HEK293 (cell line): ENCODE measurements around the gene VMO1.

Experiments
- CTCF ChIA-PET: fragments of 350-600 bp; formaldehyde crosslinking; extraction: SDS; loops from one replicate; lab custom pipeline; 2021; ENCODE audit warnings: antibody characterized with exemption; lab: Yijun Ruan, JAX
- POLR2A ChIA-PET: fragments of 300-600 bp; formaldehyde crosslinking; extraction: SDS; loops from one replicate; lab custom pipeline; 2020; ENCODE audit warnings: antibody characterized with exemption, inconsistent platforms; lab: Yijun Ruan, JAX
- H3K27ac ChIP-seq: fragments of 200-500 bp; sonication (Bioruptor generic); 2 replicates; pipeline ENCODE4 v1.5.1; 2014; ENCODE audit warnings: low read depth, low read length, control low read depth, inconsistent platforms; ENCODE audit errors: extremely low read depth
- H3K36me3 ChIP-seq, 2 experiments: fragments of 200-500 bp in 1 of 2; sonication (Bioruptor generic) in 1 of 2; 1 replicate in 1 of 2; 2 replicates in 1 of 2; pipeline ENCODE4 v1.5.1; 2014 to 2017; ENCODE audit warnings: inconsistent platforms in 2 of 2, low read length in 2 of 2; ENCODE audit not compliant: control insufficient read depth in 2 of 2, insufficient read depth in 1 of 2
- H3K4me1 ChIP-seq: fragments of 200-500 bp; sonication (Bioruptor generic); 2 replicates; pipeline ENCODE4 v1.5.1; 2014; ENCODE audit warnings: mild to moderate bottlenecking, low read length, inconsistent platforms; ENCODE audit not compliant: control insufficient read depth, insufficient read depth
- H3K4me3 ChIP-seq: 2 replicates; pipeline ENCODE4 v1.5.1; 2011; ENCODE audit warnings: low read depth, mild to moderate bottlenecking, control low read depth, low read length, moderate library complexity
- H3K9me3 ChIP-seq: fragments of 200-500 bp; sonication (Bioruptor generic); 2 replicates; pipeline ENCODE4 v1.5.1; 2014; ENCODE audit warnings: low read depth, low read length, inconsistent platforms; ENCODE audit not compliant: control insufficient read depth, insufficient read depth
- BCL11B ChIP-seq: fragments of 450-650 bp; formaldehyde crosslinking; IDR thresholded peaks from 2 replicates; pipeline ENCODE4 v1.5.1; 2016; ENCODE audit warnings: low read depth, missing biosample characterization, missing genetic modification characterization
- FEZF1 ChIP-seq: fragments of 450-650 bp; formaldehyde crosslinking; IDR thresholded peaks from 2 replicates; pipeline ENCODE4 v1.5.1; 2016; ENCODE audit warnings: missing biosample characterization, missing genetic modification characterization
- GLIS1 ChIP-seq: fragments of 450-650 bp; formaldehyde crosslinking; IDR thresholded peaks from 2 replicates; pipeline ENCODE4 v1.5.1; 2016; ENCODE audit warnings: missing biosample characterization, missing genetic modification characterization
- GLIS2 ChIP-seq: fragments of 450-650 bp; formaldehyde crosslinking; IDR thresholded peaks from 2 replicates; pipeline ENCODE4 v1.5.1; 2016; ENCODE audit warnings: missing biosample characterization, missing genetic modification characterization
- KLF9 ChIP-seq: fragments of 450-650 bp; formaldehyde crosslinking; IDR thresholded peaks from 2 replicates; pipeline ENCODE4 v1.5.1; 2016; ENCODE audit warnings: missing biosample characterization, missing genetic modification characterization, low read depth
- REPIN1 ChIP-seq: fragments of 450-650 bp; formaldehyde crosslinking; IDR thresholded peaks from 2 replicates; pipeline ENCODE4 v1.5.1; 2017; ENCODE audit warnings: missing biosample characterization, missing genetic modification characterization, low read depth
- SP2 ChIP-seq: fragments of 450-650 bp; formaldehyde crosslinking; IDR thresholded peaks from 2 replicates; pipeline ENCODE4 v1.5.1; 2016; ENCODE audit warnings: missing biosample characterization, missing genetic modification characterization
- YY2 ChIP-seq: fragments of 450-650 bp; formaldehyde crosslinking; IDR thresholded peaks from 2 replicates; pipeline ENCODE4 v1.5.1; 2016; ENCODE audit warnings: missing biosample characterization, missing genetic modification characterization
- ZBTB20 ChIP-seq: fragments of 450-650 bp; formaldehyde crosslinking; IDR thresholded peaks from 2 replicates; pipeline ENCODE4 v1.5.1; 2016; ENCODE audit warnings: missing biosample characterization, missing genetic modification characterization
- ZNF140 ChIP-seq: fragments of 450-650 bp; formaldehyde crosslinking; IDR thresholded peaks from 2 replicates; pipeline ENCODE4 v1.5.1; 2016; ENCODE audit warnings: missing biosample characterization, missing genetic modification characterization
- ZNF175 ChIP-seq: fragments of 450-650 bp; formaldehyde crosslinking; IDR thresholded peaks from 2 replicates; pipeline ENCODE4 v1.5.1; 2016; ENCODE audit warnings: missing biosample characterization, missing genetic modification characterization
- ZNF18 ChIP-seq: fragments of 450-650 bp; formaldehyde crosslinking; IDR thresholded peaks from 2 replicates; pipeline ENCODE4 v1.5.1; 2016; ENCODE audit warnings: missing biosample characterization, missing genetic modification characterization
- ZNF248 ChIP-seq: fragments of 450-650 bp; formaldehyde crosslinking; IDR thresholded peaks from 2 replicates; pipeline ENCODE4 v1.5.1; 2017; ENCODE audit warnings: missing biosample characterization, missing genetic modification characterization
- ZNF350 ChIP-seq: fragments of 450-650 bp; formaldehyde crosslinking; IDR thresholded peaks from 2 replicates; pipeline ENCODE4 v1.5.0; 2017; ENCODE audit warnings: missing biosample characterization, mild to moderate bottlenecking, missing genetic modification characterization
- ZNF394 ChIP-seq: fragments of 450-650 bp; formaldehyde crosslinking; IDR thresholded peaks from 2 replicates; pipeline ENCODE4 v1.5.1; 2016; ENCODE audit warnings: missing biosample characterization, missing genetic modification characterization, mild to moderate bottlenecking, moderate library complexity, borderline replicate concordance
- ZNF596 ChIP-seq: fragments of 450-650 bp; IDR thresholded peaks from 2 replicates; pipeline ENCODE4 v1.5.0; 2018; ENCODE audit warnings: missing biosample characterization, mild to moderate bottlenecking, missing genetic modification characterization, moderate library complexity
- ZNF600 ChIP-seq: fragments of 450-650 bp; formaldehyde crosslinking; IDR thresholded peaks from 2 replicates; pipeline ENCODE4 v1.5.1; 2016; ENCODE audit warnings: missing biosample characterization, missing genetic modification characterization
- ZNF626 ChIP-seq: fragments of 450-650 bp; sonication (Bioruptor Pico); formaldehyde crosslinking; IDR thresholded peaks from 2 replicates; pipeline ENCODE4 v1.5.1; 2018; ENCODE audit warnings: missing biosample characterization, missing genetic modification characterization, inconsistent platforms
- ZNF747 ChIP-seq: fragments of 450-650 bp; formaldehyde crosslinking; IDR thresholded peaks from 2 replicates; pipeline ENCODE4 v1.5.1; 2016; ENCODE audit warnings: missing biosample characterization, missing genetic modification characterization
- ZSCAN23 ChIP-seq: fragments of 450-650 bp; formaldehyde crosslinking; IDR thresholded peaks from 2 replicates; pipeline ENCODE4 v1.5.1; 2016; ENCODE audit warnings: missing biosample characterization, missing genetic modification characterization
- TF ChIP-seq, protein P1 (sequence below): fragments of 450-650 bp; formaldehyde crosslinking; IDR thresholded peaks from 2 replicates; pipeline ENCODE4 v1.5.1; 2016; ENCODE audit warnings: missing biosample characterization, missing genetic modification characterization
- TF ChIP-seq, protein P2 (sequence below): fragments of 450-650 bp; formaldehyde crosslinking; IDR thresholded peaks from 2 replicates; pipeline ENCODE4 v1.5.1; 2016; ENCODE audit warnings: missing biosample characterization, missing genetic modification characterization
- TF ChIP-seq, protein P3 (sequence below): fragments of 450-650 bp; formaldehyde crosslinking; IDR thresholded peaks from 2 replicates; pipeline ENCODE4 v1.5.1; 2016; ENCODE audit warnings: missing biosample characterization, missing genetic modification characterization

Gene VMO1

DNA sequence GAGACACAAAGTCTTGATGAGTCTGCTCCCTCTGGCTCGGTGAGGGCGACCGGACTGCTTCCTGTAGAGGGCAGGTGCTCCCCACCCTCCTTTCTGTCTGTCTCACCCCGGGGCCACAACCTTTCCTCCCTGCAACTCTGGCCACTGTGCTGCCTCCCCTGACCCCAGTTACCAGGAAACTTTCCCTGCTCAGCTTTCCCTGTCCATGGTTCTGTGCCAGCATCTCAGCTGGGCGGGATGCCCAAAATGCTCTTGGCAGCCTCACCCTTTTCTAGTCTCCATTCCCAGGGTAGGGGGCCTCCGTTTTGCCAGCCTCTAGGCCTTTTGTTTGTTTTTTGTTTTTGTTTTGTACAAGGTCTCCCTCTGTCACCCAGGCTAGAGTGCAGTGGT lies 22.2 kb upstream of the VMO1 start:
- peaks cover 0 to 26% of the 10 kb centered on the region in 2 experiments; a peak in 2 of 3 replicates for H3K36me3 ChIP-seq
- ChIA-PET POLR2A (interaction anchor here (0.6 to 4.4 kb wide), 2 partner anchors 12 to 61 kb away, joined by 4 to 41 read pairs; partner anchors contain the start of gene PSMB6), CTCF (interaction anchor here (0.8 kb wide), 1 partner anchor 19 kb away, joined by 8 read pairs; no protein-coding TSS in a partner anchor)
- H3K27ac ChIP-seq, result no peak overlapping the region
- no peak for TF ChIP-seq BCL11B (tag by site-specific recombination)
- TF ChIP-seq ZNF394 (tag by site-specific recombination), result no peak
- no peak for TF ChIP-seq ZNF747 (tag by site-specific recombination)
- TF ChIP-seq REPIN1, result no peak
- TF ChIP-seq, protein P1, sequence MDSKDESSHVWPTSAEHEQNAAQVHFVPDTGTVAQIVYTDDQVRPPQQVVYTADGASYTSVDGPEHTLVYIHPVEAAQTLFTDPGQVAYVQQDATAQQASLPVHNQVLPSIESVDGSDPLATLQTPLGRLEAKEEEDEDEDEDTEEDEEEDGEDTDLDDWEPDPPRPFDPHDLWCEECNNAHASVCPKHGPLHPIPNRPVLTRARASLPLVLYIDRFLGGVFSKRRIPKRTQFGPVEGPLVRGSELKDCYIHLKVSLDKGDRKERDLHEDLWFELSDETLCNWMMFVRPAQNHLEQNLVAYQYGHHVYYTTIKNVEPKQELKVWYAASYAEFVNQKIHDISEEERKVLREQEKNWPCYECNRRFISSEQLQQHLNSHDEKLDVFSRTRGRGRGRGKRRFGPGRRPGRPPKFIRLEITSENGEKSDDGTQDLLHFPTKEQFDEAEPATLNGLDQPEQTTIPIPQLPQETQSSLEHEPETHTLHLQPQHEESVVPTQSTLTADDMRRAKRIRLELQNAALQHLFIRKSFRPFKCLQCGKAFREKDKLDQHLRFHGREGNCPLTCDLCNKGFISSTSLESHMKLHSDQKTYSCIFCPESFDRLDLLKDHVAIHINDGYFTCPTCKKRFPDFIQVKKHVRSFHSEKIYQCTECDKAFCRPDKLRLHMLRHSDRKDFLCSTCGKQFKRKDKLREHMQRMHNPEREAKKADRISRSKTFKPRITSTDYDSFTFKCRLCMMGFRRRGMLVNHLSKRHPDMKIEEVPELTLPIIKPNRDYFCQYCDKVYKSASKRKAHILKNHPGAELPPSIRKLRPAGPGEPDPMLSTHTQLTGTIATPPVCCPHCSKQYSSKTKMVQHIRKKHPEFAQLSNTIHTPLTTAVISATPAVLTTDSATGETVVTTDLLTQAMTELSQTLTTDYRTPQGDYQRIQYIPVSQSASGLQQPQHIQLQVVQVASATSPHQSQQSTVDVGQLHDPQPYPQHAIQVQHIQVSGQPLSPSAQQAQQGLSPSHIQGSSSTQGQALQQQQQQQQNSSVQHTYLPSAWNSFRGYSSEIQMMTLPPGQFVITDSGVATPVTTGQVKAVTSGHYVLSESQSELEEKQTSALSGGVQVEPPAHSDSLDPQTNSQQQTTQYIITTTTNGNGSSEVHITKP, result peak; percentile 77
- TF ChIP-seq, protein P2, sequence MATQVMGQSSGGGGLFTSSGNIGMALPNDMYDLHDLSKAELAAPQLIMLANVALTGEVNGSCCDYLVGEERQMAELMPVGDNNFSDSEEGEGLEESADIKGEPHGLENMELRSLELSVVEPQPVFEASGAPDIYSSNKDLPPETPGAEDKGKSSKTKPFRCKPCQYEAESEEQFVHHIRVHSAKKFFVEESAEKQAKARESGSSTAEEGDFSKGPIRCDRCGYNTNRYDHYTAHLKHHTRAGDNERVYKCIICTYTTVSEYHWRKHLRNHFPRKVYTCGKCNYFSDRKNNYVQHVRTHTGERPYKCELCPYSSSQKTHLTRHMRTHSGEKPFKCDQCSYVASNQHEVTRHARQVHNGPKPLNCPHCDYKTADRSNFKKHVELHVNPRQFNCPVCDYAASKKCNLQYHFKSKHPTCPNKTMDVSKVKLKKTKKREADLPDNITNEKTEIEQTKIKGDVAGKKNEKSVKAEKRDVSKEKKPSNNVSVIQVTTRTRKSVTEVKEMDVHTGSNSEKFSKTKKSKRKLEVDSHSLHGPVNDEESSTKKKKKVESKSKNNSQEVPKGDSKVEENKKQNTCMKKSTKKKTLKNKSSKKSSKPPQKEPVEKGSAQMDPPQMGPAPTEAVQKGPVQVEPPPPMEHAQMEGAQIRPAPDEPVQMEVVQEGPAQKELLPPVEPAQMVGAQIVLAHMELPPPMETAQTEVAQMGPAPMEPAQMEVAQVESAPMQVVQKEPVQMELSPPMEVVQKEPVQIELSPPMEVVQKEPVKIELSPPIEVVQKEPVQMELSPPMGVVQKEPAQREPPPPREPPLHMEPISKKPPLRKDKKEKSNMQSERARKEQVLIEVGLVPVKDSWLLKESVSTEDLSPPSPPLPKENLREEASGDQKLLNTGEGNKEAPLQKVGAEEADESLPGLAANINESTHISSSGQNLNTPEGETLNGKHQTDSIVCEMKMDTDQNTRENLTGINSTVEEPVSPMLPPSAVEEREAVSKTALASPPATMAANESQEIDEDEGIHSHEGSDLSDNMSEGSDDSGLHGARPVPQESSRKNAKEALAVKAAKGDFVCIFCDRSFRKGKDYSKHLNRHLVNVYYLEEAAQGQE (tag by site-specific recombination), result peak; percentile 89
- no peak for TF ChIP-seq ZNF350 (tag by site-specific recombination)
- no peak for TF ChIP-seq ZNF18 (tag by site-specific recombination)
- no peaks in the 10 kb centered on the region for H3K4me1 ChIP-seq
- no peaks in the 10 kb centered on the region for H3K9me3 ChIP-seq
- no peak overlapping the region for H3K4me3 ChIP-seq

DNA sequence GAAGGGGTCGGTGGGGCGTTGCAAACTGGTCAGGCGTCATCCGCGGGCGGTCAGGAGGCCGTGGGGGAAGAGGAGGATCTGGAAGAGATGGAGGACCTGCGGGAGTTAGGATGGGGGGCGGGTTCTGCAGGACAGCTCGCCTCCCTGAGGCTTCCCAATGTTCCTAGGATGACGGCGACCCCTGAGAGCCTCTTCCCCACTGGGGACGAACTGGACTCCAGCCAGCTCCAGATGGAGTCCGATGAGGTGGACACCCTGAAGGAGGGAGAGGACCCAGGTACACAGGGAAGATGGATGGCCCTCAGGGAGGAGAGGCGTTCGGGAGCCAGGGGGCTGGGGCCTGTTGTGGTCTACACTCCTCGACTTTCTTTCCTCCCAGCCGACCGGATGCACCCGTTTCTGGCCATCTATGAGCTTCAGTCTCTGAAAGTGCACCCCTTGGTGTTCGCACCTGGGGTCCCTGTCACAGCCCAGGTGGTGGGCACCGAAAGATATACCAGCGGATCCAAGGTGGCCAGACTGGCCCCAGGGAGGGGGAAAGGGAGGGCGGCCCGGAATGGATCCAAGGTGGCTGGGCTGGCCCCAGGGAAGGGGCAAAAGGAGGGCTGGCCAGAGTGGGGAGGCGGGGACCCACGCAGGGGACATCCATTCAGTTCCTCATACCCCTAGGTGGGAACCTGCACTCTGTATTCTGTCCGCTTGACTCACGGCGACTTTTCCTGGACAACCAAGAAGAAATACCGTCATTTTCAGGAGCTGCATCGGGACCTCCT lies 21.6 kb upstream of the VMO1 start:
- Histone ChIP-seq H3K36me3 (peaks cover 0 to 26% of the 10 kb centered on the region in 2 experiments; a peak in 2 of 3 replicates), H3K4me3 (peak overlapping the region; percentile 69), H3K9me3 (no peaks in the 10 kb centered on the region), H3K27ac (no peak overlapping the region), H3K4me1 (no peaks in the 10 kb centered on the region)
- POLR2A ChIA-PET, result interaction anchor here (0.6 to 4.4 kb wide), 8 partner anchors 12 to 104 kb away, joined by 3 to 41 read pairs (median 4); partner anchors contain the start of genes MED11, MINK1, PELP1 and PSMB6
- CTCF ChIA-PET, result interaction anchor here (0.6 to 1.4 kb wide), 5 partner anchors 17 to 34 kb away, joined by 3 to 8 read pairs (median 3); no protein-coding TSS in a partner anchor
- no peak for TF ChIP-seq ZNF175 (tag by site-specific recombination)
- TF ChIP-seq ZNF600, result peak; percentile 80
- TF ChIP-seq ZNF596 (tag by site-specific recombination), result no peak
- no peak for TF ChIP-seq ZNF140 (tag by site-specific recombination)
- TF ChIP-seq ZNF626 (tag by site-specific recombination), result no peak
- TF ChIP-seq ZSCAN23 (tag by site-specific recombination), result no peak
- TF ChIP-seq, protein P3, sequence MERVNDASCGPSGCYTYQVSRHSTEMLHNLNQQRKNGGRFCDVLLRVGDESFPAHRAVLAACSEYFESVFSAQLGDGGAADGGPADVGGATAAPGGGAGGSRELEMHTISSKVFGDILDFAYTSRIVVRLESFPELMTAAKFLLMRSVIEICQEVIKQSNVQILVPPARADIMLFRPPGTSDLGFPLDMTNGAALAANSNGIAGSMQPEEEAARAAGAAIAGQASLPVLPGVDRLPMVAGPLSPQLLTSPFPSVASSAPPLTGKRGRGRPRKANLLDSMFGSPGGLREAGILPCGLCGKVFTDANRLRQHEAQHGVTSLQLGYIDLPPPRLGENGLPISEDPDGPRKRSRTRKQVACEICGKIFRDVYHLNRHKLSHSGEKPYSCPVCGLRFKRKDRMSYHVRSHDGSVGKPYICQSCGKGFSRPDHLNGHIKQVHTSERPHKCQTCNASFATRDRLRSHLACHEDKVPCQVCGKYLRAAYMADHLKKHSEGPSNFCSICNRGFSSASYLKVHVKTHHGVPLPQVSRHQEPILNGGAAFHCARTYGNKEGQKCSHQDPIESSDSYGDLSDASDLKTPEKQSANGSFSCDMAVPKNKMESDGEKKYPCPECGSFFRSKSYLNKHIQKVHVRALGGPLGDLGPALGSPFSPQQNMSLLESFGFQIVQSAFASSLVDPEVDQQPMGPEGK (tag by site-specific recombination), result 0 out of 2 replicates have a peak, but pooled peaks have one; percentile 4
- TF ChIP-seq KLF9 (tag by site-specific recombination), result peak; percentile 22; the same call in 1 of the 2 replicates
- peak; percentile 45 for TF ChIP-seq SP2 (tag by site-specific recombination)
- peak; percentile 44 for TF ChIP-seq GLIS2 (tag by site-specific recombination)
- no peak for TF ChIP-seq GLIS1 (tag by site-specific recombination)
- no peak for TF ChIP-seq ZNF747 (tag by site-specific recombination)
- TF ChIP-seq ZBTB20 (tag by site-specific recombination), result peak; percentile 43; the same call in 1 of the 2 replicates
- no peak for TF ChIP-seq ZNF248 (tag by site-specific recombination)
- no peak for TF ChIP-seq FEZF1 (tag by site-specific recombination)
- TF ChIP-seq YY2 (tag by site-specific recombination), result no peak
